ENCODE measurements around the gene OR2S2.
"Not testable (repeated sequence)": the region's sequence is repeated elsewhere in the genome, so short reads cannot be mapped to it uniquely, and the experiment has no call there.

OR2S2 gene

GRCh38 chr9:35958104-35958837, at the start of gene OR2S2:
OR2S2 (minus strand) TSS chr9:35958154; CDS start chr9:35958098, 56 bp downstream.
- DNase-seq (ENCODE audit: low read depth), result no peak

GRCh38 chr9:36007316-36007708, 49.4 kb upstream of the OR2S2 start:
- no peak for DNase-seq (ENCODE audit: low read depth)

- DNase-seq (ENCODE audit: low read depth), result no peak
Observed at GRCh38 chr9:36006549-36007315, 48.8 kb upstream of the OR2S2 start.

DNA sequence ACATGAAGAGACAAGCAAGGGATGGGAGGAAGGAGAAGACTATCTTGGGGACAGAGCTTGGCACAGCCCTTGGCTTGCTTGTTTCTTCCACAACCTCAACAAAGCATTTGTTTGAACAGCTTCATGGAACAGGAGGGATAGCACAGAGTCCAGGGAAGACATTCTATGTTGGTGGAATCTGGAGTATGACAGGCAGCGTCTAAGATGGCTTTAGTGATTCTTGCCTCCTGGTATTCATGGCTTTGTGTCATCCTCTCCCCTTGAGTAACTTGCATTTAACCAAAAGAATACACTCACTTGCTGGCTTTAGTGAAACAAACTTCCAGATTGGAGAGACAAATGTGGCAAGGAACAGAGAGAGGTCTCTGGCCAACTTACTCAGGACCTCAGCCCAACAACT, 47.9 kb upstream of the OR2S2 start:
- DNase-seq (ENCODE audit: low read depth), result no peak

- no peak for DNase-seq (ENCODE audit: low read depth)
Observed at GRCh38 chr9:35998333-35998732, 40.4 kb upstream of the OR2S2 start.

DNA sequence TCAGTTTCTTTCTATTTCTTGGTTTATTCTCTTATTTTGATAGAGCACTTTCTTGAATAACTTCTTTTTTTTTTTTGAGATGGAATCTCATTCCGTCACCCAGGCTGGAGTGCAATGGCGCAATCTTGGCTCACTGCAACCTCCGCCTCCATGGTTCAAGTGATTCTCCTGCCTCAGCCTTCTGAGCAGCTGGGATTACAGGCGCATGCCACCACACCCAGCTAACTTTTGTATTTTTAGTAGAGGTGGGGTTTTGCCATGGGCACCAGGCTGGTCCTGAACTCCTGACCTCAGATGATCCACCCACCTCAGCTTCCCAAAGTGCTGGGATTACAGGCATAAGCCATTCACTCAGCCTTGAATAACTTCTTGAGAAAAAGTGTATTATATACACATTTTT, 39.1 kb upstream of the OR2S2 start:
- not testable (repeated sequence) for DNase-seq (ENCODE audit: low read depth)

- DNase-seq (ENCODE audit: low read depth), result no peak
Observed at GRCh38 chr9:35996358-35996970, 38.5 kb upstream of the OR2S2 start.

GRCh38 chr9:35994959-35995358, 37.0 kb upstream of the OR2S2 start:
- no peak for DNase-seq (ENCODE audit: low read depth)

DNA sequence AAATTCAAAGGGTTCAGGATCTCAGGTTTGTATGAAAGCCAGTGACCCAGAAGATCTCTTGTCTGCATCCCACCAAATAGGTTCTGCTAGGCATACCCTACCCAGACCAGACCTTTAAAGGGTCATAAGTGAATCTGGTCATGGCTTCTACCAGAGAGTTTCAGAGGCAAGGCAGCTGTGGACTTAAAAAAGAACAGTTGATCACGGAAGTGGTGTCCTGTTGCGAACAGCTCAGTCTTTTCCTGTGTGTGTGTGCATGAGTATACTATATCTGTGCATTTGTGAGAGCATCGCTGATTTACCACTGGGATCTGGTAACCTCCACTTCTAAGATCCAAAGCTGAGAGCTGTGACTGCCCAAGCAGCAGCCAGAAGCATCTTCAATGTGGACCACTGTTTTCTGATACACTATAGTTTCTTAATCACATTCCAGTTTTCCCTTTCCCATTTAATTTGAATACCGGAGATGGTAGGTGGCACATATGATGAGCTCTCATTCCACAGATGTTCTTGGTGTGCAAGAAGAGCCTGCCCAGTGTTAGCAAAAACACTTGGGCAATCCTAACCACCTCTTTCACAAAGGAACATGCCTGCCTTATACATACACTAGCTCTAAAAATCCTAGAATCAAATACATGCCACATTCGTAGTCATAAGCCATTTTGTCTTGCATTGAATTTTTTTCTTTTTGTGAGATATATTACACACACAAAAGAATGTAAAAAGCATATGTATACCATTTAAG, 36.2 kb upstream of the OR2S2 start:
- no peak for DNase-seq (ENCODE audit: low read depth)

DNA sequence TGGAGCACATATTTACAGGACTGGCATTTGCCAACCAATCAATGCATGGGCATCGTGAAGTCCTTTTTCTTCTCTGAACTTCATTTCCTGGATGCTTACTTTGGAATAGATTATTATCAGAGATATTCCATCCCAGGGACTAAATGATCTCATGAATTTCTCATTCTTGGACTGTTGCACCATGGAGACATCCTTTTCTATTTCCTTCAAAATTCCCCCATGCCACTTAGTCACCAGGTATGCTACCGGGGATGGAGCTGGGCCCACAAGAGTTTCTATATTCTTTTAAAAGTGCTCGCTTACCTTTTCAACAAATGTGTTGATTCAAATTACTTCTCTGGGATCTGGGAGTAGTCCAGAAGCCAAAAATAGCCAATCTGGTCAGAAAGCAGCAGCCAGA, 35.2 kb upstream of the OR2S2 start:
- not testable (repeated sequence) for DNase-seq (ENCODE audit: low read depth)

DNA sequence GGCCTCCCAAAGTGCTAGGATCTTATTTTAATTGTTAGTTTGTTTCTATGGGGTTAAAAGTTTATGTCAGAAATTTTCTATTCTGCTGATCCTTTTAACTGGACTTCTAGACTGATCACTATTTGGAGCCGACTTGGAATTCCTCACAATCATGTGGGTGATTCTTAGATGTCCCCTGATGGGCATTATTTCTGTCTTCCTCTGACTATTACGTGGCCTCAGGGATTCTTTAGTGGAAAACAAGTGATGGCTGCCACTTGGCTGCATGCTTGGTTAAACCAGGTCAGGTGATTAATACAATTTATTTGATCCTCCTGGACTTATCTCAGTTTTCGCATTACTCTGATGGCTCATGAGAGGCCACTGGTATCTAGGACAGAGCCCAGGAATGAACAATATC, 32.2 kb upstream of the OR2S2 start:
- DNase-seq (ENCODE audit: low read depth), result no peak

GRCh38 chr9:35984021-35984420, 26.1 kb upstream of the OR2S2 start:
- no peak for DNase-seq (ENCODE audit: low read depth)

- DNase-seq (ENCODE audit: low read depth), result no peak
Observed at GRCh38 chr9:35981699-35982098, 23.7 kb upstream of the OR2S2 start.

DNA sequence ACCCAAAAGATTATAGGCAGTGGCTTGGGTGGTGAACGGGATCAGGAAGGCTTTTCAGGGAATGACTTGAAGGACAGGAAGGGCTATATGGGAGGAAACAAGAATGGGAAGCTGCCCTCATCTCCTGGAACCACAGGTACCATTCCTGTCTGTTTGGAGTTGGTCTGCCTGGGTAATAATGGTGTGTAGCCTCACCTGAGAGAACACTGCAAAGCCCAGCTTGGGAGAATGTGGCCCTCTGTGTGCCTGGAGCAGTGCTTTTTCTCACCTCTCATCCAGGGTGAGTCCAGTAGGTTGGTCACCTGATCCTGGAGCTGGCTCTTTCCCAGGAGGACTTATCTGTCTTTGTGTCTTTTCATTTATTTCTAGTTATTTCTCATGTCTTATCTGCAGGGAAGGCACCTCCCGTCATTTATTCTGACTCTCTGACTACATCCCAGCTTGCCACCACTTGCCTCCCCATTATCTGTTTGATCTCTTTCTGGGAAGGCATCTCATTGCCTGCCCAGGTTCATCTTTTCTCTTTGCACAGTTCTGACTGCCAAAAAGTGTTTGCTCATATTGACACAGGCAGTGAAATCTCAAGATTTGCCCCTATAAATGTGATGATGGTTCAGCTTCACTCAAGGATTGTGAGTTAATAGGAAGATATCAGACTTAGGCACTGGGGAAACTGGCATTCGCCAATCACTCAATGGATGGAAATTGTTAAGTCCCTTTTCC, 22.5 kb upstream of the OR2S2 start:
- no peak for DNase-seq (ENCODE audit: low read depth)

DNA sequence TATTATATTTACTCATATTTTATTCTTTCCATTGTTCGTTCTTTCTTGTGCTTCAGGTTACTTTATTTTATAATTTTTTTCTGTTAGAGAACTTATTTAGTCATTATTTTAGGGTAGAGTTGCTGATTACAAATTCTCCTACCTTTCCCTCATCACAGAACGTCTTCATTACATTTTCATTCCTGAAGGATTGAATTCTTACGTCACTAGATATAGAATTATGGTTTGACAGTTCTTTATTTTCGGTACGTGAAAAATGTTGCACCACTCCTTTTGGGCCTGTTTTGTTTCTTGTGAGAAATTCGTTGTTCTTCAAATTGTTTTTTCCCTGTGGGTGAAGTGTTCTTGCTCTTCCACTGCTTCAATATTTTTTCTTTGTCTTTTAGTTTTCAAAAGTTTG, 20.8 kb upstream of the OR2S2 start:
- DNase-seq (ENCODE audit: low read depth), result no peak

GRCh38 chr9:35976726-35977125, 18.8 kb upstream of the OR2S2 start:
- DNase-seq (ENCODE audit: low read depth), result no peak

DNA sequence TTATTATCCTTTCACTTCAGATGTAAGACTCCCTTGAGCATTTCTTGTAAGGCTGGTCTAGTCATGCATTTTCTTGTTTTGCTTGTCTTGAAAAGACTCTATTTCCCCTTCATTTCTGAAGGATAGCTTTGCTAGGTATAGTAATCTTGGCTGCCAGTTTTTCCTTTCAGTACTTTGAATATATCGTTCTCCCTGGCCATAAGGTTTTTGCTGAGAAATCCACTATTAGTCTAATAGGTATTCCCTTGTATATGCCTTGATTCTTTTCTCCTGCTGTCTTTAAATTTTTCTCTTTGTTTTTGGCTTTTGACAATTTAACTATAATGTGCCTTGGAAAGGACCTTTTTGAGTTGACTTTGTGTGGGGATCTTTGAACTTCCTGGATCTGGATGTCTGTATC, 16.8 kb upstream of the OR2S2 start:
- no peak for DNase-seq (ENCODE audit: low read depth)

DNA sequence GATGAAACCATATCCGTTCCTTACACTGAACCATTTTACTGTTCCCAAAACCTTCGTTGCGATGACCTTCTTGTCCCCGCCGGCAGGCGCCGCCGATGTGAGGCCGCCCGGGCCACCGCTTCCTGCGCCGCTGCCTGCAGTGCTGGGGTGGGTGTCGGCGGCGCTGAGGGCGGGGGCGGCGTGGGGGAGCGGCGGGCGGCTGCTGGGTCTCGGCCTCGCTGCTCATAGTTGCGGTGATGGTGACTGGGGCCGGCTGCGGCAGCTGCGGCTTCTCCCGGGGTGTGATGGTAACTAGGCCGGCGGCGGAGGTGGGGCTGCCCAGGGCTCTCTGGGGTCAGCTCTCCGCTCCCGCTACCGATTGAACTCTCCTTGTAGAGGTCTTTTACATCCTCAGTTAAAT, 14.1 kb upstream of the OR2S2 start:
- DNase-seq (ENCODE audit: low read depth), result peak; percentile 4

DNA sequence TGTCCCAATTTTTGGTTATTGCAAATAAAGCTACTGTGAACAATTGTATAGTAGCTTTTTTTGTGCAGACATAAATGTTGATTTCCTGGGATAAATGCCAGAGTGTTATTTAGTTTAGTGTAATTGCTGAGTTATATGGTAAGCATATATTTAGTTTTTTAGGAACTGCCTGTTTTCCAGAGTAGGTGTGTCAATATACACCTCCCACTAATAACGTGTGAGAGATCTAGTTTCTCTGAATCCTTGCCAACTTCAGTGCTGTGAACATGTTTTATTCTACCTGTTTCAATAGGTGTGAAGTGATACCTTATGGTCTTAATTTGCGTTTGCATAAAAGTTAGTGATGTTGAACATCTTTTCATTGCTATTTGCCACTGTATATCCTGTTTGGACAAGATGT, 9.1 kb upstream of the OR2S2 start:
- DNase-seq (ENCODE audit: low read depth), result no peak

DNA sequence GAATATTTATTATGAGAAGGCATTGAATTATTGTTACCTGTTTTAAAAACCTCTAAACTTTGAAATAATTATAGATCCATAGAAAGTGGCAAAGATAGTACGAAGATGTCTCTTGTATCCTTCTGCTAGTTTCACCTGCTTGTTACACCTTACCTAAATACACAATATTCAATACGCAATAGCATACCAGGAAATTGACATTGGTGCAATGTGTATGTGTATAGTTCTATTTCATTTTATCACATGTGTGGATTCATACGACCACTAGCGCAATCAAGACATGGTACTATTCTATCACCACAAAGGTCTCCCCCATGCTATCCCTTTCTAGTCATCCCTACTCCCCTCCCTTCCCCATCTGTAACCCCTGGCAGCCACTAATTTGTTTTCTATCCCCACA, 8.5 kb upstream of the OR2S2 start:
- DNase-seq (ENCODE audit: low read depth), result no peak

DNA sequence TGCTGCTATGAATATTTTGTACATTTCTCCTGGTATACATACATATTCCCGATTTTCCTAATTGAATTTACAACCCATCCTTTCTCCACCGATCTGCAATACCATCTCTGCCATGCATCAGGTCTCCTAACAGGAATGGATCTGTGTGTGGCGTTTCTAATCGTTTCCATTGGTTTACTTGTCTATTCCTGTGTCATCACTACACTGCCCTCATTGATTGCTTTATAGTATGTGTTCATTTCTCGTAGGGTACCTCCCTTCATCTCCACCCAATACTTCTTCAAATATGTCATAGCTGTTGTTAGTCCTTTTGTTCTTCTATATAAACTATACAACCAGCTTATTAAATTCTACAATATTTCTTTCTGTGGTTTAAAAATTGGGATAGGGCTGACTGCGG, 7.1 kb upstream of the OR2S2 start:
- DNase-seq (ENCODE audit: low read depth), result no peak

Data from stimulated activated CD8-positive, alpha-beta memory T cell treated with anti-CD3 and anti-CD28 coated beads, Interleukin-15, amount 100 ng/mL, for 24 hours (primary cell).